ENCODE results near the gene STX10. TPM values are rescaled to one million over a fixed set of nuclear protein-coding genes. Genes with fewer than 3 reads are reported as not detected.
A peak's percentile ranks its signal among the peaks of the same experiment; 100 is the strongest.

STX10 gene
- total and polyA plus RNA-seq, 7 donors = 63.1 to 127 (median 71.1) TPM

DNA sequence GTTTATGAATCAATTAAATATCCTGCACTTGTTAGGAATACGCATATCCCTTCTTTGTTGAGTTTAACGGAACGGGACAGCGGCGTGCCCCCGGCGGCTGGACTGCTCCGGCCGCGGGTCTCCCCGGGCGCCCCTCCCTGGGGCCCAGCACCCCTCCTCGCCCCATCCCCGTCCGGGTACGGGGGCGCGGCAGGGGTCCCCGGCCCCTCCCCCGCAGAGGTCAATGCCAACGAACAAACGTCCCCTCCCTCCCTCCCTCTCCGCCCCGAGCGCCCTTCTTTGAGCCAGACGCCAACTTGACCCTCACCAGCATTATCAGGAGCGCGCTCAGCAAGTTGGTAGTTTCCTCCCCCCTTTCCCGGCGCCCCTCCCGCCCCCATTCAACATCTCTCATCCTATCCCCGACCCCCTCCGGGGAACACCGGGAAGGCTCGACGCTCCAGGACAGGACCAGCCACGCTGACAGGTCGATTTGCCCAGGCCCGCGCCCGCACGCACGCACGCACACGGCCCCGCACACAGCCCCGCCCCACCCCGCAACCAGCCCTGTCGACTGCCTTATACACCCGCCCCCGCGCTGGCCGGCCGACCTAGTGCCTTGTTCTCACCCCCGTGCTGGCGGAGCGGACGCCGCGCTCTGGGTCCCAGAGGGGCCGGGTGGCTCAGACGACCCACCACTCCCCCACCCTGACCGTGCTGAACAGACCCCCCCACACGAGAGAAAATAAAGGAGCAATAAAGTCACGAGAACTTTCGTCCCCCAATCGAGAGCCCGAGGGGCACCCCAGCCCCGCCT is 52.5 kb downstream of the STX10 start:
- DNase-seq = peak; percentile 87
- 7 to 16% methylated on average over 69 of the region's 69 CpGs for WGBS, 2 donors
- H3K27ac ChIP-seq = peak overlapping the region; percentile 85 to 95 (median 87)
- H3K36me3 ChIP-seq = peaks cover 0 to 15% (median 5%) of the 10 kb centered on the region in 4 donors
- peaks cover 0 to 90% (median 77%) of the 10 kb centered on the region in 4 donors for H3K4me1 ChIP-seq
- TF ChIP-seq POLR2AphosphoS5 (IDR thresholded peaks at IDR 0.05) = peak in 1 of 4 donors; percentile 16
- no peak for TF ChIP-seq EP300 (IDR thresholded peaks at IDR 0.05)
- peak overlapping the region; percentile 22 to 50 (median 44) for H3K4me3 ChIP-seq
- intact Hi-C loops (cut with DNase I) = no loop called here
- no peaks in the 10 kb centered on the region for H3K9me3 ChIP-seq
- no peaks in the 10 kb centered on the region for H3K27me3 ChIP-seq

DNA sequence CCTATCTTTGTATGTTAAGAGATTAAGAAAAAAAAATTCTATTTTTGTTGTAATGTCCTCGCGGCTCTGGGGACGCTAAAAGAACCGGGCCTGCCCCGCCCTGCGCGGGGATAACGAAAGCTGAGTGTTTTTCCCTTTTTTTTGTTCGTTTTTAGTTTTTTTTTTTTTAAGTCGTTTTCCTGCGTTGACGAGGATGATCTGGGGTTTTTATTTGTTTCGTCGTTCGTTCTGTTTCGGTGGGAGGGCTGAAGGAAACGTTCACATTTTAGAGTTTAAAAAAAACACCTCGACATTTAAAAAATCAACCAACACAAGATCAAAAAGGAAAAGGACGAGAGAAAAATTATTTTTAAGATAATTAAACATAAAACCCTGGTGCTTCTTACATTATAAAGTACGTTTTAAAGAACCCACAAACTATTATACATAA is 53.1 kb downstream of the STX10 start:
- Histone ChIP-seq H3K4me3 (peak overlapping the region in 3 of 4 donors; percentile 43 to 50 (median 45)), H3K4me1 (peaks cover 0 to 90% (median 77%) of the 10 kb centered on the region in 4 donors), H3K27me3 (no peaks in the 10 kb centered on the region), H3K27ac (peak overlapping the region; percentile 85 to 95 (median 87)), H3K36me3 (peaks cover 0 to 15% (median 5%) of the 10 kb centered on the region in 4 donors), H3K9me3 (no peaks in the 10 kb centered on the region)
- no peak for DNase-seq
- WGBS, 2 donors = 22 to 74% methylated on average over 20 of the region's 20 CpGs
- intact Hi-C loops (cut with DNase I) = no loop called here
- peak in 1 of 4 donors; percentile 13 for TF ChIP-seq POLR2AphosphoS5 (IDR thresholded peaks at IDR 0.05)
- TF ChIP-seq EP300 (IDR thresholded peaks at IDR 0.05) = no peak

DNA sequence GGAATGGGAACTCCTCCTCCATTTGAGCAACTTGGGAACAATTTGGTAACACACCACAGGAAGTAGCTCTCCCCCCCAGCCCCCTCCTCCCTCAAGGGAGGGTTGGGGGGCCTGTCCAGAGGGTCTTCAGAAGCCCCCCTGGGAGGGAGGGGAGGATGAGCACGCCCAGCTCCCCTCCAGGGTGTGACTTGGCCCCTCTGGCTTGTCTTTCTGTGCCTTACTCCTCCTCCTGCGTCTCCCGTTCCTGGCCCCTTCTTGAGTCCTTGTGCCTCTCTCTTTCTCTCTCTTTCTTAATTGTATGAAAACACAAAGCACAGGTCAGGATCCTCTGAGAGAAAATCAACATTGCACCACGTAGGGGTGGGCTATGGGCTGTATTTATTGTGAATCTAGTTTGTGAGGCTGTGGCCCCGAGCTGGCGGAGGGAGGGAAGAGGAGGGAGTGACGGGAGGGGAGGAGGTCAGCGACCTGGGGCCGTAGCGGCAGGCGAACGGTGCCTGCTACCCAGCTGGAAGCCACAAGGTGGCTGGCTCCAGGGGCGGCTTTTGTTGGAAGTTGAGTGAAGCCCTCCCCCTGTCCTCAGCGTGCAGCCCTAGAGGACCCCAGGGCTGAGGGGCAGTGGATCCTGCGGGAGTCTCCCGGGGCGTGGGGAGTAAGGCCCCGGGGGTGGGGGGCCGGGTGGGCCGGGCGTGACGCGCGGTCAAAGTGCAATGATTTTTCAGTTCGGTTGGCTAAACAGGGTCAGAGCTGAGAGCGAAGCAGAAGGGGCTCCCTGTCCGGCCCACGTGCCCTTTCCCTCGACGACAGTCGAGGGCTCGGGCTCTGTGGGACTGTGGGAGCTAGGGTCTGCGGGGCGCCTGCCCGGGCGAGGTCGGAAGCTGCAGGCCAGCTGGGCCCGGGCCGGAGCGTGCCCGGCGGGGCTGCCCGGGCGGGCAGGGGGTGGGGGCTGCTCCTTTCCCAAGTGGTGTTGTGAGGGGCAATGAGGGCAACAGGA is 53.9 kb downstream of the STX10 start:
- WGBS, 2 donors = 33 to 74% methylated on average over 44 of the region's 44 CpGs
- Histone ChIP-seq H3K4me3 (peak overlapping the region in 3 of 4 donors; percentile 14 to 50 (median 17)), H3K27ac (peak overlapping the region; percentile 81 to 95 (median 86)), H3K27me3 (no peaks in the 10 kb centered on the region), H3K36me3 (peaks cover 0 to 15% (median 5%) of the 10 kb centered on the region in 4 donors), H3K4me1 (peaks cover 0 to 90% (median 79%) of the 10 kb centered on the region in 4 donors), H3K9me3 (no peaks in the 10 kb centered on the region)
- DNase-seq = peak; percentile 77
- TF ChIP-seq, protein P1, sequence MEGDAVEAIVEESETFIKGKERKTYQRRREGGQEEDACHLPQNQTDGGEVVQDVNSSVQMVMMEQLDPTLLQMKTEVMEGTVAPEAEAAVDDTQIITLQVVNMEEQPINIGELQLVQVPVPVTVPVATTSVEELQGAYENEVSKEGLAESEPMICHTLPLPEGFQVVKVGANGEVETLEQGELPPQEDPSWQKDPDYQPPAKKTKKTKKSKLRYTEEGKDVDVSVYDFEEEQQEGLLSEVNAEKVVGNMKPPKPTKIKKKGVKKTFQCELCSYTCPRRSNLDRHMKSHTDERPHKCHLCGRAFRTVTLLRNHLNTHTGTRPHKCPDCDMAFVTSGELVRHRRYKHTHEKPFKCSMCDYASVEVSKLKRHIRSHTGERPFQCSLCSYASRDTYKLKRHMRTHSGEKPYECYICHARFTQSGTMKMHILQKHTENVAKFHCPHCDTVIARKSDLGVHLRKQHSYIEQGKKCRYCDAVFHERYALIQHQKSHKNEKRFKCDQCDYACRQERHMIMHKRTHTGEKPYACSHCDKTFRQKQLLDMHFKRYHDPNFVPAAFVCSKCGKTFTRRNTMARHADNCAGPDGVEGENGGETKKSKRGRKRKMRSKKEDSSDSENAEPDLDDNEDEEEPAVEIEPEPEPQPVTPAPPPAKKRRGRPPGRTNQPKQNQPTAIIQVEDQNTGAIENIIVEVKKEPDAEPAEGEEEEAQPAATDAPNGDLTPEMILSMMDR (IDR thresholded peaks at IDR 0.05) = peak in 2 of 4 experiments; percentile 18 to 25
- no peak for TF ChIP-seq POLR2AphosphoS5 (IDR thresholded peaks at IDR 0.05)
- intact Hi-C loops (cut with DNase I) = no loop called here

DNA sequence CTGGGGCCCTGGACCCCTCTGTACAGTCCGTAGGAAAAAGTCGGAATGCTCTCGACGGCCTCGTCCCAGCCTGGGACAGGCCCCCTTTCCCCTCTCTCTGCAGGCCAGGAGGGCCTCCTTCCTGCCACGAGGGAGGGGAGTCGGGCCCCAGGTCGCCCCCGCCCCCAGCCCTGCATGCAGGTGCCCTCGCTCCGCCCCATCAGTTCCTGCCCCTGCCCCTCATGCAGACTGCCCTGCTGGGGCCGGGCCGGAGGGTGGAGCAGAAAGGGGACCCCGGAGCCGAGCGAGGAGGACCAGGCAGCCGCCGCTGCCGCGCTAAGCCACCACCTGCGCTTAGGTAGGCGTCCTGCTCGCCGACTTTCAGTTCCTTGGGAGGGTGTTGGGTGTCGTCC is 54.8 kb downstream of the STX10 start:
- Histone ChIP-seq H3K4me1 (peaks cover 0 to 92% (median 84%) of the 10 kb centered on the region in 4 donors), H3K36me3 (peaks cover 0 to 19% (median 5%) of the 10 kb centered on the region in 4 donors), H3K9me3 (no peaks in the 10 kb centered on the region), H3K27ac (peak overlapping the region; percentile 81 to 95 (median 86)), H3K4me3 (peak overlapping the region in 3 of 4 donors; percentile 14 to 50 (median 17)), H3K27me3 (no peaks in the 10 kb centered on the region)
- TF ChIP-seq EP300 (IDR thresholded peaks at IDR 0.05) (no peak), POLR2AphosphoS5 (IDR thresholded peaks at IDR 0.05) (peak in 1 of 4 donors; percentile 4)
- intact Hi-C loops (cut with DNase I) = no loop called here
- 46 to 80% methylated on average over 25 of the region's 25 CpGs for WGBS, 2 donors
- DNase-seq = no peak

DNA sequence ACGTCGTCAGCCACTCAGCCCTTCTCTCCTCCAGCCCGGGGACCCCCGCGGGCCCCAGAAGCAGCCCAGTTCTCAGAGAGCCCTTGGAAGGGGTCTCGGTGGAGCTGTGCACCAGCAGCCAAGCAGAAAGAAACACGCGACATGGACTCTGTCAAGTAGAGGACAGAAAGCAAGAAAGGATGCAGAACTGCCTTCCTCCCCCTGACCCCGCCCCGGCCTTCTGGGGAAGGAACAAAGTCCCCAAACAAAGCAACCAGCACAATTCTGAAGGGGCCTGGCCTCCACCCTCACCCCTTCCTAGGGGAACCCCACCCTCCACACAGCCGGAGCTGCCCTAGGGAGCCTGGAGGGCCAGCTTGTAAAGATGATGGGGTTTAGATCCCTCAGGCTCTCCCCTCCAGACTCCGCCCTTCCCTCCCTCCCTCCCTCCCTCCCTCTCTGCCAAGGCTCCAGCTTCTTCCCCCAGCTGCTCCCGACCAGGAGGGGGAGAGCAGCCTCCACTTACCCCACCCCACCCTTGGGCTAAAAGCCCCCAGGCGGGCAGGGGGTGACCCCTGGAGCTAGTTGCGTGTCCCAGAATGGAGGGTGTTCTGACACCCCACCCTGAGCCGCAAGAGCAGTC is 55.3 kb downstream of the STX10 start:
- H3K27ac ChIP-seq = peak overlapping the region; percentile 81 to 95 (median 86)

More for the DNA sequence above, 55.3 kb downstream of the STX10 start:
- Histone ChIP-seq H3K9me3 (no peaks in the 10 kb centered on the region), H3K4me3 (peak overlapping the region in 1 of 4 donors; percentile 50), H3K36me3 (peaks cover 0 to 24% (median 5%) of the 10 kb centered on the region in 4 donors), H3K27me3 (no peaks in the 10 kb centered on the region), H3K4me1 (peaks cover 0 to 95% (median 89%) of the 10 kb centered on the region in 4 donors)
- TF ChIP-seq, protein P1 (IDR thresholded peaks at IDR 0.05) = no peak
- no peak for TF ChIP-seq POLR2AphosphoS5 (IDR thresholded peaks at IDR 0.05)
- no peak for TF ChIP-seq POLR2A (IDR thresholded peaks at IDR 0.05)
- TF ChIP-seq EP300 (IDR thresholded peaks at IDR 0.05) = no peak
- WGBS, 2 donors = 42 to 64% methylated on average over 16 of the region's 16 CpGs
- intact Hi-C loops (cut with DNase I) = loop anchor here (1.0 kb wide), 1 partner anchor 117 kb away; no protein-coding TSS in a partner anchor
- DNase-seq = no peak

Measured in sigmoid colon (tissue), 7 donors.